ENCODE results near the gene ZC3H7A. TPM values are rescaled to one million over a fixed set of nuclear protein-coding genes. Genes with fewer than 3 reads are reported as not detected.
A peak's percentile ranks its signal among the peaks of the same experiment; 100 is the strongest.

Gene ZC3H7A
- total and polyA plus RNA-seq, 2 of the 13 experiments (the other 11 are each of a cell fraction or from before 2014, with no cell fraction given): 29.2 to 36.8 TPM

DNA sequence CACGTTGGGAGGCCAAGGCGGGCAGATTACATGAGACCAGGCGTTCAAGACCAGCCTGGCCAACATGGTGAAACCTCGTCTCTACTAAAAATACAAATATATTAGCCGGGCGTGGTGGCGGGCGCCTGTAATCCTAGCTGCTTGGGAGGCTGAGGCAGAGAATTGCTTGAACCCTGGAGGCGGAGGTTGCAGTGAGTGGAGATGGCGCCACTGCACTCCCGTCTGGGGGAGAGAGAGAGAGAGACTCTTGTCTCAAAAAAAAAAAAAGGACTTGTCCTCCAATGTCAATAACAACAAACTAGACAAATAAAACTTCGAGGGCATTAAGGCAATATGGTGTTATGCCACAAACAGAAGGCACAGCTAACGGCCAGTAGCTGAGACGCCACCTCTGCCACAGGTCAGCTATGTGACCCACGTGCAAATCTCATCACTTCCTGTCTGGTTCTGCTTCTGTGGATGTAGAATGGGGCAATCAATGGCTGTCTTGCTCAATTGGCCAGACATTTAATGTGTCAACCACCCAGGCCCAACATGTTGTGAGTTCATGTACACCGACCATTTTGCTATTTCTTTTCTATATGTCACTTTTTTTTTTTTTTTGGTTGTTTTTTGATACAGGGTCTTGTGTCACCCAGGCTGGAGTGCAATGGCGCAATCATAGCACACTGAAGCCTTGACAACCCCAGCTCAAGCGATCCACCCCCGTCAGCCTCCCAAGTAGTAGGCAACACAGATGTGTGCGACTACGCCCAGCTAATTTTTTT, 53.6 kb downstream of the ZC3H7A start (continued):
- 0 out of 2 replicates have a peak, but pooled peaks have one; percentile 52 for TF ChIP-seq ZBTB1 (CRISPR knock-in tag; IDR thresholded peaks at IDR 0.05; ENCODE audit: borderline replicate concordance)
- TF ChIP-seq, protein P1, sequence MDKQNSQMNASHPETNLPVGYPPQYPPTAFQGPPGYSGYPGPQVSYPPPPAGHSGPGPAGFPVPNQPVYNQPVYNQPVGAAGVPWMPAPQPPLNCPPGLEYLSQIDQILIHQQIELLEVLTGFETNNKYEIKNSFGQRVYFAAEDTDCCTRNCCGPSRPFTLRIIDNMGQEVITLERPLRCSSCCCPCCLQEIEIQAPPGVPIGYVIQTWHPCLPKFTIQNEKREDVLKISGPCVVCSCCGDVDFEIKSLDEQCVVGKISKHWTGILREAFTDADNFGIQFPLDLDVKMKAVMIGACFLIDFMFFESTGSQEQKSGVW (CRISPR knock-in tag; IDR thresholded peaks at IDR 0.05; ENCODE audit: borderline replicate concordance): peak; percentile 56; the same call in 1 of the 2 replicates
- TF ChIP-seq ZNF550 (CRISPR knock-in tag; IDR thresholded peaks at IDR 0.05; ENCODE audit: borderline replicate concordance): no peak
- TF ChIP-seq HOXA7 (CRISPR knock-in tag; IDR thresholded peaks at IDR 0.05): no peak
- TF ChIP-seq CENPT (CRISPR knock-in tag; IDR thresholded peaks at IDR 0.05; ENCODE audit: low read depth): no peak
- TF ChIP-seq ATM (IDR thresholded peaks at IDR 0.05; ENCODE audit: borderline replicate concordance): no peak
- peak; percentile 81 to 87 for TF ChIP-seq POLR2A (IDR thresholded peaks at IDR 0.05; ENCODE audit: insufficient read depth in 1 of 2, low read depth in 2 of 2, low read length in 2 of 2)
- TF ChIP-seq RORA (CRISPR knock-in tag; IDR thresholded peaks at IDR 0.05): peak; percentile 82; the same call in 1 of the 2 replicates
- TF ChIP-seq, protein P2, sequence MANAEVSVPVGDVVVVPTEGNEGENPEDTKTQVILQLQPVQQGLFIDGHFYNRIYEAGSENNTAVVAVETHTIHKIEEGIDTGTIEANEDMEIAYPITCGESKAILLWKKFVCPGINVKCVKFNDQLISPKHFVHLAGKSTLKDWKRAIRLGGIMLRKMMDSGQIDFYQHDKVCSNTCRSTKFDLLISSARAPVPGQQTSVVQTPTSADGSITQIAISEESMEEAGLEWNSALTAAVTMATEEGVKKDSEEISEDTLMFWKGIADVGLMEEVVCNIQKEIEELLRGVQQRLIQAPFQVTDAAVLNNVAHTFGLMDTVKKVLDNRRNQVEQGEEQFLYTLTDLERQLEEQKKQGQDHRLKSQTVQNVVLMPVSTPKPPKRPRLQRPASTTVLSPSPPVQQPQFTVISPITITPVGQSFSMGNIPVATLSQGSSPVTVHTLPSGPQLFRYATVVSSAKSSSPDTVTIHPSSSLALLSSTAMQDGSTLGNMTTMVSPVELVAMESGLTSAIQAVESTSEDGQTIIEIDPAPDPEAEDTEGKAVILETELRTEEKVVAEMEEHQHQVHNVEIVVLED (CRISPR knock-in tag; IDR thresholded peaks at IDR 0.05; ENCODE audit: borderline replicate concordance): no peak
- no peak for TF ChIP-seq ZNF652 (CRISPR knock-in tag; IDR thresholded peaks at IDR 0.05; ENCODE audit: borderline replicate concordance, low read depth)
- TF ChIP-seq, protein P3, sequence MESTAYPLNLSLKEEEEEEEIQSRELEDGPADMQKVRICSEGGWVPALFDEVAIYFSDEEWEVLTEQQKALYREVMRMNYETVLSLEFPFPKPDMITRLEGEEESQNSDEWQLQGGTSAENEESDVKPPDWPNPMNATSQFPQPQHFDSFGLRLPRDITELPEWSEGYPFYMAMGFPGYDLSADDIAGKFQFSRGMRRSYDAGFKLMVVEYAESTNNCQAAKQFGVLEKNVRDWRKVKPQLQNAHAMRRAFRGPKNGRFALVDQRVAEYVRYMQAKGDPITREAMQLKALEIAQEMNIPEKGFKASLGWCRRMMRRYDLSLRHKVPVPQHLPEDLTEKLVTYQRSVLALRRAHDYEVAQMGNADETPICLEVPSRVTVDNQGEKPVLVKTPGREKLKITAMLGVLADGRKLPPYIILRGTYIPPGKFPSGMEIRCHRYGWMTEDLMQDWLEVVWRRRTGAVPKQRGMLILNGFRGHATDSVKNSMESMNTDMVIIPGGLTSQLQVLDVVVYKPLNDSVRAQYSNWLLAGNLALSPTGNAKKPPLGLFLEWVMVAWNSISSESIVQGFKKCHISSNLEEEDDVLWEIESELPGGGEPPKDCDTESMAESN (CRISPR knock-in tag; conservative IDR thresholded peaks at IDR 0.05): 0 out of 2 replicates have a peak, but pooled peaks have one; percentile 33
- TF ChIP-seq, protein P4, sequence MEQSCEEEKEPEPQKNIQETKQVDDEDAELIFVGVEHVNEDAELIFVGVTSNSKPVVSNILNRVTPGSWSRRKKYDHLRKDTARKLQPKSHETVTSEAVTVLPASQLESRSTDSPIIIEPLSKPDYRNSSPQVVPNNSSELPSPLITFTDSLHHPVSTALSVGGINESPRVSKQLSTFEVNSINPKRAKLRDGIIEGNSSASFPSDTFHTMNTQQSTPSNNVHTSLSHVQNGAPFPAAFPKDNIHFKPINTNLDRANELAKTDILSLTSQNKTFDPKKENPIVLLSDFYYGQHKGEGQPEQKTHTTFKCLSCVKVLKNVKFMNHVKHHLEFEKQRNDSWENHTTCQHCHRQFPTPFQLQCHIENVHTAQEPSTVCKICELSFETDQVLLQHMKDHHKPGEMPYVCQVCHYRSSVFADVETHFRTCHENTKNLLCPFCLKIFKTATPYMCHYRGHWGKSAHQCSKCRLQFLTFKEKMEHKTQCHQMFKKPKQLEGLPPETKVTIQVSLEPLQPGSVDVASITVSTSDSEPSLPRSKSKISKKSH (CRISPR knock-in tag; IDR thresholded peaks at IDR 0.05; ENCODE audit: borderline replicate concordance): no peak; the same call in 1 of the 2 replicates
- TF ChIP-seq PHF8 (CRISPR knock-in tag; IDR thresholded peaks at IDR 0.05): no peak
- TF ChIP-seq ZNF335 (CRISPR knock-in tag; IDR thresholded peaks at IDR 0.05): 0 out of 2 replicates have a peak, but pooled peaks have one; percentile 60
- TF ChIP-seq ARID2 (CRISPR knock-in tag; IDR thresholded peaks at IDR 0.05; ENCODE audit: borderline replicate concordance): no peak
- TF ChIP-seq ZNF879 (CRISPR knock-in tag; IDR thresholded peaks at IDR 0.05): no peak; the same call in 1 of the 2 replicates
- TF ChIP-seq, protein P5, sequence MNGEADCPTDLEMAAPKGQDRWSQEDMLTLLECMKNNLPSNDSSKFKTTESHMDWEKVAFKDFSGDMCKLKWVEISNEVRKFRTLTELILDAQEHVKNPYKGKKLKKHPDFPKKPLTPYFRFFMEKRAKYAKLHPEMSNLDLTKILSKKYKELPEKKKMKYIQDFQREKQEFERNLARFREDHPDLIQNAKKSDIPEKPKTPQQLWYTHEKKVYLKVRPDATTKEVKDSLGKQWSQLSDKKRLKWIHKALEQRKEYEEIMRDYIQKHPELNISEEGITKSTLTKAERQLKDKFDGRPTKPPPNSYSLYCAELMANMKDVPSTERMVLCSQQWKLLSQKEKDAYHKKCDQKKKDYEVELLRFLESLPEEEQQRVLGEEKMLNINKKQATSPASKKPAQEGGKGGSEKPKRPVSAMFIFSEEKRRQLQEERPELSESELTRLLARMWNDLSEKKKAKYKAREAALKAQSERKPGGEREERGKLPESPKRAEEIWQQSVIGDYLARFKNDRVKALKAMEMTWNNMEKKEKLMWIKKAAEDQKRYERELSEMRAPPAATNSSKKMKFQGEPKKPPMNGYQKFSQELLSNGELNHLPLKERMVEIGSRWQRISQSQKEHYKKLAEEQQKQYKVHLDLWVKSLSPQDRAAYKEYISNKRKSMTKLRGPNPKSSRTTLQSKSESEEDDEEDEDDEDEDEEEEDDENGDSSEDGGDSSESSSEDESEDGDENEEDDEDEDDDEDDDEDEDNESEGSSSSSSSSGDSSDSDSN (CRISPR knock-in tag; IDR thresholded peaks at IDR 0.05): no peak
- no peak for TF ChIP-seq SRSF9 (IDR thresholded peaks at IDR 0.05; ENCODE audit: borderline replicate concordance, insufficient read depth, low read depth, low read length, poor library complexity, severe bottlenecking)
- no peak for TF ChIP-seq TAF15 (IDR thresholded peaks at IDR 0.05; ENCODE audit: low read depth, low read length, poor library complexity, severe bottlenecking)

All from HepG2 (cell line).